ENCODE data around the gene NEK7.
"Not testable (repeated sequence)": the region's sequence is repeated elsewhere in the genome, so short reads cannot be mapped to it uniquely, and the experiment has no call there.

NEK7 gene

DNA sequence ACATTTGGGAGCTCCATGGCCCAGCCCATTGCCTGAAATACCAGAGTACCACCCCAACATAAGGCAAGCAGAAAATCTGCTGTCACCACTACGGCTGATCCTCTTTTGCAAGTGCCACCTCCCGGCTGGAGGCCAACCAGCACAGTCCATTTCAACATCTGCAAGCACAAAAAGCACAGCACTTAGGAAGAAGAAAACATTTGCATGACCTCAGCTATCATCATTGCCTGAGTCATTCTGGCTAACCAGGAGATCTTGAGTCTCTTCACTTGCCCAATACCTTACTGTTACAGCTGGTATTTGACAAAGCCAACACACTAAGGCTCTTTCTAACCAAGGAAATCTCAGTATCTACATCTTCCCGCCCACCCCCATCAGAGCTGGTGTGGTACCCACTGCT lies 55.9 kb downstream of the NEK7 start:
- no peak for FAIRE-seq

DNA sequence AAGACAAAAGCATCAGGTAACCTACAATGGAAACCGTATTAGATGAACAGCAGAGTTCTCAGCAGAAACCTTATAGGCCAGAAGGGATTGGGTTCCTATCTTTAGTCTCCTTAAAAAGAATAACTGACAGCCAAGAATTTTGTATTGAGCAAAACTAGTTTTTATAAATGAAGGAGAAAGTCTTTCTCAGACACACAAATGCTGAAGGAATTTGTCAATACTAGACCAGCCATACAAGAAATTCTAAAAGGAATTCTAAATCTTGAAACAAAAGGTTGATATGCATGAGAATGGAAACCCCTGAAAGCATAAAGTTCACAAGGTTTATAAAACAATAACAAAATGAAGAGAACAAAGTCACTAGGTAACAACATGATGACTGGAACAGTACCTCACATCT lies 58.1 kb downstream of the NEK7 start:
- FAIRE-seq = no peak

DNA sequence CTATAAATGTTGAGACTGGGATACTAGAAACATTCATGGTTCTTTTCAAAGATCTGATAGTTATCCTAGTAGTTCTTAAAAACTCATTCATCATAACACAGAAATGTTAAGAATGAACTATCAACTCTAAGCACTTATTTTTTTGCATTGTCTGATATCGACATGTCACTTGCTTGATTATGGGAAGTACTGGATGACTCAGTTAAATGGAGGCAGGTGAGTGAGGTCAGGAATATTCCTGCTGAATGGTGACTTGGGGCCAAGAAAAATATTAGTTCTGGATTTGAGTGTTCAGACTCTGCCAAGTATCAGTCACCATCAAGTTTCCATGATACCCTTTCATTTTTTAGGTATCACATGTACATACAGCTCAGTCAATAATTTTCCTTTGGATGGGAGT lies 63.6 kb downstream of the NEK7 start:
- FAIRE-seq = no peak

DNA sequence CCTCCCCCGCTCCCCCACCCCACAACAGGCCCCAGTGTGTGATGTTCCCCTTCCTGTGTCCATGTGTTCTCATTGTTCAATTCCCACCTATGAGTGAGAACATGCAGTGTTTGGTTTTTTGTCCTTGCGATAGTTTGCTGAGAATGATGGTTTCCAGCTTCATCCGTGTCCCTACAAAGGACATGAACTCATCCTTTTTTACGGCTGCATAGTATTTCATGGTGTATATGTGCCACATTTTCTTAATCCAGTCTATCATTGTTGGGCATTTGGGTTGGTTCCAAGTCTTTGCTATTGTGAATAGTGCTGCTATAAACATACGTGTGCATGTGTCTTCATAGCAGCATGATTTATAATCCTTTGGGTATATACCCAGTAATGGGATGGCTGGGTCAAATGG lies 70.2 kb downstream of the NEK7 start:
- FAIRE-seq = not testable (repeated sequence)

DNA sequence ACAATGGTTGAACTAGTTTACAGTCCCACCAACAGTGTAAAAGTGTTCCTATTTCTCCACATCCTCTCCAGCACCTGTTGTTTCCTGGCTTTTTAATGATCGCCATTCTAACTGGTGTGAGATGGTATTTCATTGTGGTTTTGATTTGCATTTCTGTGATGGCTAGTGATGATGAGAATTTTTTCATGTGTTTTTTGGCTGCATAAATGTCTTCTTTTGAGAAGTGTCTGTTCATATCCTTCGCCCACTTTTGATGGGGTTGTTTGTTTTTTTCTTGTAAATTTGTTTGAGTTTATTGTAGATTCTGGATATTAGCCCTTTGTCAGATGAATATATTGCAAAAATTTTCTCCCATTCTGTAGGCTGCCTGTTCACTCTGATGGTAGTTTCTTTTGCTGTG lies 70.7 kb downstream of the NEK7 start:
- not testable (repeated sequence) for FAIRE-seq

DNA sequence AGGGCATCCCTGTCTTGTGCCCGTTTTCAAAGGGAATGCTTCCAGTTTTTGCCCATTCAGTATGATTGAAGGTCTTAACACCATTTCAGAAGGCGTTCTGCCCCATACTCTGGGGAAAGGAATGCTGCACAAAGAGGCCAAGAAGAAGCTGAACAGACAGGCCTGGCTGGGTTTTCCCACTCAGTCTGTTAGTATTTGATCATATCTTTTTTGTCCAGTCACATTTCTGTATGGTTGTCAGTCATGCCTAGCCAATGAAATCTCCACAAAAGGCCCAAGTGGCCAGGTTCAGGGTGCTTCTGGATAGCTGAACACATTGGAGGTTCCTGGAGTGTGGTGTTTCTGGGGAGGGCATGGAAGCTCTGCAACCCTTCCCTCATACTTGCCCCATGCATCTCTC lies 72.1 kb downstream of the NEK7 start:
- no peak for FAIRE-seq

DNA sequence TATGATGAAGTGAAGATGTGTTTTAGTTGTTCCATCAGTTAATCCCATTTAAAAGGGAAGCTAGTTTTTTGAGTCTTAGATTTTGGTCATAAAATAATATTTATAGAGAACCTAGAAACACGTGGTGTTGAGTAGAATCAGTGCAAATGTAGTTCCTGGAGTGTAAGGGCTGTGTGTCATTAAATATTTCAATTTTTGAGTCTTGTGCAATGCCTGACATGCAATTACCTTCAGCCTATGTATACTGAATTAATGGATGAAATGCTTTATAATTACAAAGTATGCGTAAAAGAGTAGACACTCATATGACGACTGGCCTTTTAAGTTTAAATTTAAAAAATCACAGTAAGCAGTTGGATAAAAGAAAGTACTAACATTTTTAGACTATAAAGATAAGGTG lies 75.0 kb downstream of the NEK7 start:
- FAIRE-seq = no peak

DNA sequence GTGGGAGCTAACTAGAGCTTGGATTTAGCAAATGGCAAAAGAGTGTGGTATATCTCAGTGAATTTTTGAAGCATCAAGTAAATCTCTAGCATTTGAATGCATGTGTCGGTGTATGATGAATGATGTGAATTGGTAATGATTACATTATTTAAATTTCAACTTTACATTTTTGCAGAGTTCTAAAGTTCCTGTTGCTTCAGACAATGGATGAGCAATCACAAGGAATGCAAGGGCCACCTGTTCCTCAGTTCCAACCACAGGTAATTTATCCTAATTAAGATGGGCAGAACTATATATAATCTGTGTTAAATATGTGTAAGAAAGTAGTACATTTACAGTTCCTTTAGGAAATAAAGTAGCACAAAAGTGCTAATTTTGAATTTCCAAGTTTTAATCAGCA lies 75.6 kb downstream of the NEK7 start:
- FAIRE-seq = no peak

DNA sequence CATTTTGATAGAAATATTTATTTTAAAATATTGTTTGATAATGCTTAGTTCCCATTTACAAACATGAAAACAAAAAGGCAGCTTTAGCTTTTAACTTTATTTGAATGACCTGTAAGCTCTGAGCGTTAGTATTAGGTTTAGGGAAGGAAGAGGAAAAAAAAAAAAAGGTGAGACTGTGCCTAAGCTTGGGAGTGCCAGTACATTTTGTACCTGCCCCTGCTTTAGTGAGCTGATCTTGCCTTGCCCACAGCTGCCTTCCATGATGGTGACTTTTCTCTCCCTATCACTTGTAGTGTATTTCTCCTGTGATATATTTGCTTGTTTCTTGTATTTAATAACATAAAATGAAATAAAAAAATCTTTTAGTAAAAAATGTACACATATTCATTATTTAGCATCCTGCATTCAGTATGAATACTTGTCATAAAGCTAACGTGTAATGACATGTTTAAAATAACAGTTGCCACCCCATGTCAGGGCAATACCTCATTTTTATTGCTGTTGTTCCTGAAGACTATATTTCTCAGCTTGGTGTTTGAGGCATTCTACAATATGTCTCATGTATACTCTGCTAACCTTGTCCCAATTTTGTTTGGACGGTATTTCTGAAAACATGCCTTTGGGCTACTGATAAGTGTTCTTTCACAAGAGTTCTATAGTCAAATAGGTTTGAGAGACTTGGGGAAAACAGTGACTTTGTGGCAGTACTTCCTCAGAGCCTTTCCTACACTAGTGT lies 76.3 kb downstream of the NEK7 start:
- no peak for FAIRE-seq

DNA sequence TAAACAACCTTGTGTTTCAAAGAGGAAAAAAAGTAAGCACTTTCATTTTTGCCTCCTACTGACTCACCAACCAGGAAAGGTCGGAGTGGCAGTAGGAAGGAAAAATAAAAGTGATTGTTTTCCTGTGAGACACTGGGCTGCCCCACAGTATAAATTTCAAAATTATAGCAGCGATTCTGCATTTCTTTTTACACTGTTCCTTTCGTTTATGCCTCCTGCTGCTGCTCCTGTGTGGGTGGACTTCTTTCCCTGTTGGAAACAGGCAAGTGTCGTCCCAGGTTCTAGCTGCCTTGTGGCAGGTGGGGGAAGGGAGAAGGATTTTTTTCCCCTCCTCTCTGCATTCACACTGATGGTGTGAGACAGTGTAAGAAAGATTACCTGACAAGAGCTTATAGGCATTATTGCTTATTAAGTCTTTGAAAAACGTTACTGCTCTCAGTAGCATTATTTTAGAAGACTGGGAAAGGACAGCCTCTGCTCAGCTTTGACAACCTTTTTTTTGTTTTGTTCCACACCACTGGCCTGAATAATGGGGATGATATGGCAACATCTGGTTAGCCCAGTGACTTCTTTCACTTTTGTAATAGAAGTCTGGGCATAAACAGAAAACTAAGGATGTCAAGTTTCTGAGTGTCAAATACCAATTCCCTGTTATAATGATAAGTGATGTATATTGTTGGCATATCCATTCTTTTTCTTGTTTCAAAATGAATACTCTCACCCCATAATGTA lies 77.9 kb downstream of the NEK7 start:
- FAIRE-seq = no peak

DNA sequence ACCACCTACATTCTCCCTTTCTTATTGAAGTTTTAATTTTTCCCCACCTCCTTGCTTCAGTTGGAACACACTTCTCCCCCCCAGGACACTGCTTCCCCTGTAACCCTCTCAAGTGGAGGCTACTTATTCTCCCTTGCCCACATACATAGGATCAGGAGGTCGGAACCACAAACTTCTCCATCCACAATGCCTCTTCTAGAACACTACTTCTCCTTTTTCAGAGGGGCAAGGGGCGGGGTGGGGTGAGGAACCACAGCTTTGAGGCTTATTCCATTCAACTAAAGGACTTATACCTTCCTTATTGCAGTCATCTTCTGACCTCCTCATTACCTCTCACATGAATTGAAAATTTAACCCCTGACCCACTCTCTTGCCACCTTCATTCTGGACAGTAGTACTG lies 81.3 kb downstream of the NEK7 start:
- no peak for FAIRE-seq

DNA sequence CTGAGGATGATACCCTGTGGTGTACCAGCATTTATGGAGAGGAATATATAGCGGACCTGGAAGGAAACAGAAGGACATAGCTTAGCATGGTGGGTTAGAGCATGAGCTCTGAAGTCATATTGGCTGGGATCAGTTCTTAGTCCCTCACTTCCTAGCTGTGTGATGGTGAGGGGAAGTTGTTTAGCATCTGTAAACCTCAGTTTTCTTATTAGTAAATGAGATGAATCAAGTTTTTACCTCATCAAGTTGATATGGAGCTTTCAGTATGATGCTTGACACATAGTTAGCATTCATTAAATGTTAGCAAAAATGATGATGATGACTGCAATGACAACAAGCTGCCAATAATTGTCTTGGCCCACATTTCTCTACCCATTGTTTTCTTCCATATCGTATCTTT lies 84.8 kb downstream of the NEK7 start:
- FAIRE-seq = no peak

DNA sequence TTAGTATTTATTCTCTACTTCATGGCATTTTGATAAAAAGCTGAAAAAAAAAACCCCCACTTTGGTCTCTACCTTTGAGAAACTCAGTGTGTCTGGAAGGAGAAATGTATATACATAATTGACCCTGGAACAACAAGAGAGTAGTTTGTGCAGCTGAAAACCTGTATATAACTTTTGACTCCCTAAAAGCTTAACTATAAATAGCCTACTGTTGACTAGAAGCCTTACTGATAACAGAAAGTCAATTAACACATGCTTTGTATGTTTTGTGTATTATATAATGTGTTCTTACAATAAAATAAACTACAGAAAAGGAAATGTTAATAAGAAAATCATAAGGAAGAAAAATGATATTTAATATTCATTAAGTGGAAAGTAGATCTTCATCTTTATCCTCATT lies 88.0 kb downstream of the NEK7 start:
- FAIRE-seq = no peak

DNA sequence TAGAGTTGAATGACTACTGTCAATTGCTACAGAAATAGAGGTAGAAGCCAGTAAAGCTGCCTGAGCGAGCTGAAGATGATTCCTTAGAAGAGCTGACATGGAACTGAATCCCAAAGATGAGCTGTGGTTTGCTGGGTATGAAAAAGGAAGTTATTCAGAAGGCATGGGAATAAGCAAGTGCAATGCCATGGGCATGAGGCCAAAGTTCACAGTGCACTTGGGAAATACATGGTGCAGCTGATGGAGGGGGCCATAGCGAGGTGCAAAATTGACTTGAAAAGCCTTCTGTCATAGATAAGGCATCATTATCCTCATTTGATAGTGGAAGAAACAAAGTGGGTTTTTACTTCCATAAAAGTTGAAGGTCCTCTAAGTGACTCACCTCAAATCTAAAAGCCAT lies 88.6 kb downstream of the NEK7 start:
- FAIRE-seq = no peak

DNA sequence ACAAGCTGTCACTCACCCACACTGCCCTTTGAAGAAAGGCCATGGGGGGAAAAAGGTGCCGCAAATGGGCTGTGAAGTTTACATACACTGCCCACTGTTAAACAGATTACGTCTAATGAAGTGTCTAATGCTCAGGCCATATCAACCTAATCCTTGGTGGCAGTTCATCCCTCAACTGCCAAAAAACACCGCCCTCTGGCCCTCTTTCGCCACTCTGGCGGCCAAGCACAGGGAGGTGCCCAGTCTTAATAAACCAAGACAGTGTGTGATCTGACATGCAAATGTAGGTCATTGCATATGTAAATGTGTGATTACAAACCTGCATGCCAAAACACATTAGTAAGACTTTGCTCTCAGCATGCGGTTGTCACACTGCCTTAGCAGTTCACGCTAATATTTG lies 89.5 kb downstream of the NEK7 start:
- FAIRE-seq = no peak

DNA sequence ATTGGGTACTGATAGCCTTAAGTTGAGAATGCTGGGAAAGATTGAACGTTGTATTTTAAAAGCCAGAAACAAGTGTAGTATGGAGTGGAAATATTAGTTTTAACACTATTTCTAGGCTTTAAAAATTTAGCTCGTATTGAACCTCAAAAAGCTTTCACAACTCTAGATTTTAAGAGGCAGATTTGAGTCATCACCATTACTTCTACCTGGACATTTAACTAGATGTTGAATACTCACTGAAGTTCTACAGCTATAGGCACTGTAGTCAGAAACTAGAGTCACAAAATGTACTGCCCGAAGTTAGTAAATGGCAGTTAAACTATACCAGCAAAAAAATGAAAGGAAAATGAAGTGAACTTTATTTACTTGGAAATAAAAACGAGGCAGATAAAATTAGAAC lies 96.5 kb downstream of the NEK7 start:
- FAIRE-seq = no peak

DNA sequence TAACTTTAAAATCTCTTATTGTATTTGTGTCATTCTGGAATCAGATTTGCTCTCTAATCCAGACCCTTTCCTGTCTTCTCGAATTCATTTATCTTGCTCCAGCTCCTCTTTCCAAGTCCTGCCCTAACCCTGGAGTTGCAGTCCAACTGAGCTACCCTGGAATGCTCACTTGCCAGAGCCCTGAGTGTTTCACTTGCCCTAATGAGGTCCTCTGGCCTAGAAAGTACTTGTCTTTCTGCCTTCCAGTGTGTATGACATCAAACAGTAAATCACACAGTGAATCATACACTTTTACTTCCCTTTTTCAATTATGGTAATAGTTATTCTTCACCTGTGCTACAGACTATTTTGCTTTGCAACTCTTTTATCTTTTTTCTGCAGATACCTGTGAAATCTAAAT lies 96.9 kb downstream of the NEK7 start:
- no peak for FAIRE-seq

DNA sequence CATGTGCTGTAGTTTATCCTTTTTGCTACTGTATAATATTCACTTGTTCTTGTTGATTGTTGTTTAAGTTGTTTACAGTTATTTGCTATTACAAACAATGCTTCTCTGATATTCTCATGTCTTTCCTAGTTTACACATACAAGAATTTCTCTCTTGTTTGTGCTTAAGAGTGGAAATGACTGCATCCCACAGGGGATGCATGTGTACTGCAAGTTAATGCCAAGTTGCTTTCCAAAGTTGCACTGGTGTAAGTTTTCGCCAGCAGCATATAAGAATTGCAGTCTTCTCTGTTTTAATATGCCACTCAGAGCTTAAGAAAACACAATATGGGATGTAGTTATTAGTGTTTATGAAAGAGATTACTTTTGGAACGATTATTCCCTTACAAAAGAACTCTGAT lies 97.7 kb downstream of the NEK7 start:
- FAIRE-seq = no peak

DNA sequence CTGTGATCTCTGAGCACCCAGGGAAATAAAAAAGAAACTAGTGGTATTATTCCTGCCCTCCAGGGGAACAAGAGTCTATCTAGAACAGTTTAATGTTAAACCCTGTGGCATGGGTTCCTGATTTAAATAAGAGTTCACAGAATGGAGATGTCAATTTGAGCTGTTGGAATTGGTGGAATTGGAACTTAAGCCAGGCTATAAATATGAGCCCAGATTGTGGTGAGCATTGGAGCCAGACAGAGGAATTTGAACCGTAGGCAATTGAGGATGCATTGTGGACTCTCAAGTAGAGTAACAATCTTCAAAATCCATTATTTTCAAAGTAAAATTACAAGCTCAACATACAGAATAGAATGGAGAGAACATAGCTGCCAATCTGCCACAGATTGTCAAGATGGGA lies 98.2 kb downstream of the NEK7 start:
- no peak for FAIRE-seq

DNA sequence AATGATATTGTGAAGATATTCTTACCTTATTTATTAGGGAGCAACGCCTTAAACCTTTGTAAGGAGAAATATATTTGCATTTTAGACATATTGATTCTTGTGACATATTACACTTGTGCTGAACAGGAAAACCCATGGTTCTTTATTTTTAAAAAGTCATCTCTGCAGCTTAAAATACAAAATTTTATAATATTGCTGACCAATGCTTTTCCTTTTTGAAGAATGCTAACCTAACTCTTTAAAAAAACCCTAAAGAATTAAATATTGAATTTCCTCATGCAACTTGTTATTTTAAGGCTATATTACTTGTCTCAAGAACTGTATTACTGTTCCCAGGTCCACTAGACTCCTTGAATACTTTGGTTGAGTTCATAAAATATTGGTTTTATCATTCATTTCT lies 99.0 kb downstream of the NEK7 start:
- no peak for FAIRE-seq

DNA sequence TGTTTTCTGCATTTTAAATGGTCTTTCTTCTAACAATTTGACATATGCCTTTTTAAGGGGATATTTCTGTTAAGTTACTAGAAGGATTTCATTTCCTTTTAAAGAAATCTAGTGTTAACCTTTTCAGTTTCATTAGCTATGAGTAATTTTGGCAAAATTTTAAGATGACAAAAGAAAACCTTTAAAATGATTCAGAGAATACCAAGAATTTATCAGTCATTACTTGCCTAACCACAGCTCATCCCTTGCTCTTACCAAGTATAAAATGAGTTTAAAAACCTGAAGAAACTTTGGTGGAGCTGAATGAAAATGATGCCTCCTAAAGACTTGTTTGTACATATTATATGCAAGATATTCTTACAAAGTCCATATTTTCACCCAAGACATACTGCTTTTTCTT lies 101.7 kb downstream of the NEK7 start:
- no peak for FAIRE-seq

DNA sequence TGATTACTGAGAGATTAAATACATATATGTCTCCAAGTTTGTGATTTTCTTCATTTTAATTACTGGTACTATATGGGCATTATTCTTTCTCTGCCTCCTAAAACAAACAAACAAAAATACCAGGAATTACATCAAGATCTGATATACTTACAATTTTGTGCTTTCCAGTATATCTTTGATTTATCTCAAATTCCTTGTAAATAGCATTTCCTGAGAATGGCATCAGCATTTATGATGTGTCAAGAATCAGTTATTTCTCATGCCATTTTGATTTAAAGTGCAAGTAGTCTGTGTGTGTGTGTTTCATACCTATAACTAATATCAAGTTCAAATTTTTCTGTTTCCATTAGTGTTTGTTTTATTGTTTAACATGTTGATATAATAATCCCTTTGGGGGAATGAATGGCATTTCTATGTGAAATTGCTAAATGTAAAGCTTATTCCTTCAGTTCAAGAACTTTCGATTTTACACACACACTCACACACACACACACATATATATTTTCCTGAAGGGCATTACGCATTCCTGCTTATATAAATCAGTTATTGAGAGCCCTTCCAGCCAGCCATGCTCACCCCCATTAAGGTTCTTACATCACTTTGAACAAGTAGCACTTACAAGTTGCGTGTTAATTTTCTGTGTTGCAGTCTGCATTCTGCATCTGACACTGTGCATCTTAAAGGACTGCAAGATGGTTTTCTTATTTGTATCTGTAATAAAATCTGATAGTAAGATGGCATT lies 102.7 kb downstream of the NEK7 start:
- no peak for FAIRE-seq

DNA sequence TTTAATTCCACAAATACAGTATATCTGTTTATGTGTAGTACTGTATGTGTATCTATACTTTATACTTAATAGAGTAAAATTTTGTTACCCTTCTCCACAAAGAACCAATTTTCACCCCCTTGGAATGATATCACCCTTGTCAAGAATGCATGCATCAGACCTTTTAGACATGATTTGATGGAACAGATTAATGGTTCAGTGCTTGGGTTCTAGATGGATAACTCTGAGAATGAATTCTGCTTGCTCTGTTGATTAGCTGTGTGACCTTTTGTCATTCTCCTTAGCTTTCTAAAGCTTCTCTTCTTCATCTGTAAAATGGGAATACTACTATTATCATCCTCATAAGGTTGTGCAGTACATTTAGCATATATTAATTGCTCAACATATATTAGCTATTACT lies 105.1 kb downstream of the NEK7 start:
- no peak for FAIRE-seq

DNA sequence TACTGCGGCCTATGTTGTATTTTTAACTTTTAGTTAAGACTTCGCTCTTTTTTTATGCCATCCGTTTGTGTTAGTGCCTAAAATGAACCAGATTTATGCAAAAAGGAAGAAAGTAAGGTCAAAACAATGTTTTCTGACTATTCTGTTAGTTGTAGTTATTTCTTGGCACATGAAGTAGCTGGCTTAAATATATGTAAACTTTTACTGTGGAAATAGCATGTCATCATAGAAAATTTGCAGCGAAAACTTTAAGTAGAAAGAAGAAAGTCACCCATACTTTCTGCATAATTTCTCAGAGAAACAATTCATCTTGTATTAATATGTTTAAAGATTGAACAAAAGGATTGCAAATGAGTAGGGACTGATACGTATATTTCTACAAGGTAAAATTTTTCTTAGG lies 106.4 kb downstream of the NEK7 start:
- no peak for FAIRE-seq

Data from A204.1 (cell line).